Activated CD4-positive, alpha-beta T cell treated with anti-CD3 and anti-CD28 coated beads, Interleukin-2, amount 50 U/mL, for 1 hour (primary cell): ENCODE data around the gene ACOX1.

Experiments
- DNase-seq: peaks from one replicate; pipeline ENCODE4 v3.0.0-alpha.2; 2020

Gene ACOX1

DNA sequence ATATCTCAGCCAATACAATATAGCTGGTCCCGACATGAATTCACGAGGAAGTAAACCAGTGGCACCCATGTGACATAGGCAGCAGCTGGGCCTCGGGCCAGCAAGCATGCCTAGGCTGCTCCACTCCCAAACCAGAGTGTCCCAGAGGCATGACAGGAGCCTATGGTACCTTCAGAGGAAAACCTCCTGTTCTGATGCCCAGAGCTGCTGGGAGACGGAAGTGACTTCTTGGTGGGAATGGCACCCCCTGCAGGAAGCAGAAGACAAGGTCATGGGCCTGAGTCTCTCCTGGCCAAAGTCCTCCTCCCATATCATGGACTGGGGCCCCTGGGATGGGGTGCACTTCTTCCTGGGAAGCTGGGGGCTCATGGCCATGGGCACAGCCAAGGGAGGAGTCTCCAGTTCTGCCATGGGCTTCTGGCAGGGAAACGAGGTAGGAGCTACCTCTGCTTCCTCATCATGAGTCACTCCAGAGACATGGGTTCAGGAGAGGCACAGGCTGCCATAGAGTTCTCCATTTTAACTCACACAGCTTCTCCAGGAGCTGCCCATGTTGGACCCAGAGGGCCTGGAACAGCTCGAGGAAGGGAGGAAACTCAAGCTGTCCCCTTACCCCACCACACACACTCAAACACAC lies 51.6 kb downstream of the ACOX1 start:
- no peak for DNase-seq

- no peak for DNase-seq
Observed at GRCh38 chr17:75926456-75926855, 52.5 kb downstream of the ACOX1 start.

GRCh38 chr17:75925912-75926311 lies 53.1 kb downstream of the ACOX1 start:
- no peak for DNase-seq

DNA sequence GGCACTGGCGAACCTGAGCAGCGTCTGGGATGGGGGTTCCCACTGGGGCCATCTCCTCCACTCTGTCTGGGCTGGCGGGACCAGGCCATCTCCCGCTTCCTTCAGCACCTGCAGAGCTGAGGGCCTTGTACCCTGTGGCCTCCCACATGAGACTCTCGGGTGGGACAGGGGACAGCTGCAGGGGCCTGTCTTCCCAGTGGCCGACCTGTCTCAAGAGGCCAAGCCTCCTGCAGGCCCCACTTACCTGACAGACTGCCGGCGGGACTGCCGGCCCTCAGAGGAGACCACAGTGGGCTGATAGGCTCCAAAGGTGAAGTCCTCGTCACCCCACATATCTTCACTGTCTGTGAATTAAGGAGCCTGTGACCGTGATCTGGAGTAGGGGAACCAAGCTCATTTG lies 53.9 kb downstream of the ACOX1 start:
- DNase-seq = no peak

DNA sequence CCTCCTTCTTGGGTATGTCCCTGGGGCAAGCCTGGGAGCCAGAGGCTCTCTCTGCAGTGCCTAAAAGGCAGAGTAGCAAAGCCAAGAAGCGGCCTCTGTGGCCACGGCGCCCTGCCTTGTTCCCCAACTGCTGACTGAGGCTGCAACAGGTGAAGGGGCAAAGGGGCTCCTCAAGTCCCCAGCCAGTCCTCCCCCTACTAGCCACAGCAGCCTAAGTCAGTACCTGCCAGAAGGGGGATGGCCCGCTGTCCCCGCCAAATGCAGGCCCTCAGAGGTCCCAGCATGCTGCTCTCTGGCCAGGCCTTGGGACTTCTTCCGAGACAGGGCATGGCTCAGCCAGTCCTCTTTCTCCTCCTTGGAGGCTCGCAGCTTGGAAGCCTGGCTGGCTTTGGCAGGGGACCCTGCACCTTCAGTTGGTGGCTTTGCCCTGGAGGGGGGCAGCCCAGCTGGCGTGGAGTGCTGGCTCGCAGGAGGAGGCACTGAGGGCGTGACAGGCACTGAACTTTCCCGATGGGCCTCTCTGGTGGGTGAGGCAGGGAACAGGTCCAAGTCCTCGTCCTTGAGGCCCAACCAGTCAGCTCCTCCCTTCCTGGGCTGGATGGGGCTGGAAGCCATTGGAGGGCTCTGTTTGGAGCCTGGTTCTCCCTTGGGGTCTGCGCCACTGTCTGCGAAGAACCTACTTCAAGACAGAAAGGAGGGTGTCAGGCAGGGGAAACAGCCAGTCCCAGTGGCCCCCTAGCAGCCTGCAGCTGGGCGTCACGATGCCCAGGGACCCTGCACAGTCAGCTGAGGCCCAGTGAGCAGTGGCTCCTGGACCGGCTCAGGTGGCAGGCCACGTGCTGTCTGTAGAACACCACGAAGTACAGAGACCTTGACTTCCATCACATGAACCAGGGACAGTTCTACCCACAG lies 55.7 kb downstream of the ACOX1 start:
- DNase-seq = no peak

DNA sequence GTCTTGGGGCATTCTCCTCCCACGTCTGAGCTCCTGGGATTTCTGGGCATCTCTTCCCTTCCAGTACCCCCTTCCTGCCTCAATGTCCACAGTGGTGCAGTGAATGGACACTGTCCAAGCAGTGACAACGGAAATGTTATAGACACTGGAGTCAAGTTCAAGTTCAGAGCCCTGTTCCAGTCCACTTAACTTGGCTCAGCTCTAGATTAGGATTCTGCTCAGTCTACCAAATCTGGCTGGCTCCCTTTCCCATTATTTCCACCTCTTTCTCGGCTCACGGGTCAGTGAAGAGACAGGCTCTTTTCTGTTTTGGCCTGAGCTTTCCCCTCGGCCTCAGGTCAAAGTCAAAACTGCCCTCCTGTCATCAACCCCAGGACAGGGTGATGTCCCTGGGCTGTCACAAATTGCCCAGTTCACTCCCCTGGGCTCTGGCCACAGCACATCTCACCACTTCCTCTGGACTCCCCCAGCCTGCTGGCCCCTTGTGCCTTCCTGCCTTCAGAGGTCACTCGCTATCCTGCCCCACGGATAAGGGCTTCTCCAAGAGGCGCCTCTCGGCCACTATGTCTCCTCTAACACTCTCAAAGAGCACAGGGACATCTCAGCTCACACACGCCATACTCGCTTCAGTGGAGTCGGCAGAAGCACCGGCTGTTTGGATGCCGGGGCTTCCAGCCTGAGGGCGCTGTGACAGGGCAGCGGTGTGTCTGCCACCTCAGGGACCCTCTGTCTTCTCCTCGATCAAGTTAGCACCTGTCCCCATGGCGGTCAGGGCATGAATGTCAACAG lies 56.6 kb downstream of the ACOX1 start:
- no peak for DNase-seq

GRCh38 chr17:75921596-75921995 lies 57.4 kb downstream of the ACOX1 start:
- no peak for DNase-seq

GRCh38 chr17:75920045-75920560 lies 58.9 kb downstream of the ACOX1 start:
- no peak for DNase-seq

GRCh38 chr17:75919611-75920010 lies 59.4 kb downstream of the ACOX1 start:
- DNase-seq = no peak

DNA sequence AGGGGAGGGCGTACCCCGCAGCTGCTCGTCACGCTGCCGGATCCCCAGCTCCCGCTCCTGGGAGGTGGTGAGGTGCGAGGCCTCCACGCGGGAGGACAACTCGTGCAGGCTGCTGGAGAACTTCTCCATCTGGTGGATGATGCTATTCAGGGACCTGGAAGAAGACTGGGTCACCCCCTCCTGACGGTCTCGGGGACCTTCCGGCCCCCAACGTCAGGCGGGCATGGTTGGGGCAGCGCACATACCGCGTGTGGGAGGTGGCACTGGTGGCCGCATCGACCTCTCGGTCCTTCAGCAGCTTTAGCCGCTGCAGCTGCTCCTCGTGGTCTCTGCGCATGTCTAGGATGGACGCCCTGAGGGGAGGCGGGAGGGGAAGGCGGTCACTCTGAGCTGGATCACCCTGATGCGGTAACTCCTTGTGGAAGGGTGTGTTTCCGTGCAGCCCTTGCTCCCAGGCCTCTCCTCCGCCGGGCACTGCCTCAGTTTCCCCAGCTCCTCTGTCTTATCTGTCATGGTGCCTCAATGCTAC lies 61.0 kb downstream of the ACOX1 start:
- no peak for DNase-seq

DNA sequence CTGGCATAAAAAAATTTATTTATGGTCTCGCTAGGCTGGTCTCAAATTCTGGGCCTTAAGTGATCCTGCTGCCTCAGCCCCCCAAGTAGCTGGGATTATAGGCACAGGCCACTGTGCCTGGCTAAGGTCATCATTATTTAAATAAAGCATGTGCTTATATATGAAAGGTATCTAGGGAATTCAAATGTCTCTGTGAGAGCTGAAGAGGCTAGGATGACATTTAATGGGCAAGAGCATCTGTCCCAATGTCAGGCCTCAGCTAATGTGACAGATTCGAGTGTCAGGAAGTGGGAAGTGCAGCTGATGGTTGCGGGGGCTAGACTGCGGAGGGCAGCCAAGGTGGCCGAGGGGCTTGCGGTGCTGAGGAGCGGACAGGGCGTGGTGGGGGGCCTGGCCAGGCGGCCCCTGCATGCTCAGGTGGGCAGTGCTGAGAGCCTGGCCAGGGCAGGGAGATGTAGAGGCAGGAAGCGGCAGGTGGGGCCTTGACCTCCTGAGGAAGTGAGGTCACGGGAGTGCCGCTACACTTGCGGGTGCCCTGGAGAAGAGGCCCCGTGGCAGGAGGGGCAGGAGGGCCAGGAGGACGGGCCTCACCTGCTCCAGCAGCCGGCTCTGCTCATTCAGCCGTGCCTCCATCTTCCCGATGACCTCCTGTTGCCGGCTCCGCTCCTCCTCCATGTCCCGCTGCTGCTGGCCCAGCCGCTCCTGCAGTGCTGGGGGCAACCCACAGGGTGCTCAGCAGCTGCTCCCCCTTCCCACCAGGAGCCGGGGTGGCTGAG lies 61.6 kb downstream of the ACOX1 start:
- no peak for DNase-seq

- DNase-seq = no peak
Observed at GRCh38 chr17:75915268-75915667, 63.7 kb downstream of the ACOX1 start.

- no peak for DNase-seq
Observed at GRCh38 chr17:75914643-75915267, 64.2 kb downstream of the ACOX1 start.

GRCh38 chr17:75913537-75914210 lies 65.3 kb downstream of the ACOX1 start:
- no peak for DNase-seq

DNA sequence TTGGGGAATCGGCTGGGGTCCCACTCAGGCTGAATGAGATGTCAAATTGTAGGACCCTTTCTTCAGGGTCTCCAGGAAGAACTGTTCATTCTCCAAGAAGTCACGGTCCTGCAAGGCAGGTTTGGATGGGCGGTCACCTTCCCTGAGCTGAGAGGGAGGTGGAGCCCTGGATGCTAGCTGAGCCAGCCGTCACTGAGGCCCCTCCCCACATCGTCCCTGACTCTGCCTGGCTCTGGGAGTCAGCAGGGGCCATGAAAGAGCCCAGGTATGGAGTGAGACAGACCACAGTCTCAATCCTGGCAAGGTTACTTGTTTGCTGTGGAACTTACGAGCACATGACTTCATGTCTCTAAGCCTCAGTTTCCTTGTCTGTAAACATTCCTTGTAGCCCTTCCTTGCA lies 68.3 kb downstream of the ACOX1 start:
- no peak for DNase-seq

- no peak for DNase-seq
Observed at GRCh38 chr17:75909812-75910274, 69.1 kb downstream of the ACOX1 start.

DNA sequence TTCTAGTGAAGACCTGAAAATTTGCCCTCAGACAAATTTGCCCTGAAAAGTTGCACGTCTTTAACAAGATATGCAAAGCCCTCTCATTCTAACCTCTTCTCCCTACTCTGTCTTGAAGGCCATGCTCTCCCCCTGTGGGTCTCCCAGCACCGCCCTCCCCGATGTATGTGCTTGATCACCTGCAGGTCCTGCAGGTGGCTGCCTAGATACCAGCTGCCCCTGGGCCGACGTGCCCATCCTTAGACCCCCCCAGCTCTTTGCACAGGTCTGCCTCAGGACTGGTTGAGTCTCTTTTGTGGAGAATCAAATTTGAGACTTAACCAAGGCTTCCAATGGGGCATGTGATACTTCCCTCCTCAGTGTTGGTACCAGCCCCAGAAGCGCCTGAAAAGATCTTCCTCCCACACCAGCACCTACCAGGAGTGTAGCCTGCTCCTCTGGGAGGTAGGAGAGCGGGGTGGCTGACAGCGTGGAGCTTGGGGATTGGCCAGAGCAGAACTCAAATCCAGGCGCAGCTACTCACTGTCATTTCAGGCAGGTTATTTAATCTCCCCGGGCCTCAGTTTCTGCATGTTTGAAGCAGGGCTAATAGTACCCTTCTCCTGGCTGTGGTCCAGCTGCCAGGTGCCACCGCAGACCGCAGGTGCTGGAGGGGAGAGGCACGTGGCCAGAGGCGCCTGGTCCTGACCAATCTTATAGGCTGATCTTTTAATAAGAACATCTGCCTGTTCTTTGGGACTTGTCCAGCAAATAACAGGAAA lies 69.7 kb downstream of the ACOX1 start:
- DNase-seq = no peak

DNA sequence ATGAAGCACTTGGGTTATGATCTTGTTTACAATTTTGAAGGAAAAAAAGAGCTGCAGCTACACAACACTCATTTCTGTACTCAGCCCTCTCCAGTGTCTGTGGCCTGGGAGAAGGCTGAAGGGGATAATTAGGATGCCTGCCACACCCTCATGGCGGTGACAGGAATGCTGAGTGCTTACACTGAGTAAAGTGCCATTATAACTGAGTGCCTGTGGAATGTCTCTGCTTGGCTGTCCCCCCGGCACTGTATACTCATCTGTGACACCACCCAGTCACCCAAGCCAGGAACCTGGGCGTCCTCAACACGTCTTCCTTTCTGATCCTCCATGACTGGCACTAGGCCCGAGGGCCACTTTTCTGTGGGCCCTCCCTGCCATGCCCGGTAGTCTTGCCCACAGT lies 70.8 kb downstream of the ACOX1 start:
- no peak for DNase-seq

- DNase-seq = no peak
Observed at GRCh38 chr17:75906143-75906884, 72.7 kb downstream of the ACOX1 start.
